SKM-1 treated with dmso at 0.1 percent for 144 hours (cell line): ENCODE results near the gene LRRFIP2.
A peak's percentile ranks its signal among the peaks of the same experiment; 100 is the strongest.
"Not testable (repeated sequence)": the region's sequence is repeated elsewhere in the genome, so short reads cannot be mapped to it uniquely, and the experiment has no call there.

Source experiments
- DNase-seq: peaks from one replicate; lab custom pipeline; 2025; ENCODE audit not compliant: unreplicated experiment; lab: John Stamatoyannopoulos, UW

Gene LRRFIP2, protein sequence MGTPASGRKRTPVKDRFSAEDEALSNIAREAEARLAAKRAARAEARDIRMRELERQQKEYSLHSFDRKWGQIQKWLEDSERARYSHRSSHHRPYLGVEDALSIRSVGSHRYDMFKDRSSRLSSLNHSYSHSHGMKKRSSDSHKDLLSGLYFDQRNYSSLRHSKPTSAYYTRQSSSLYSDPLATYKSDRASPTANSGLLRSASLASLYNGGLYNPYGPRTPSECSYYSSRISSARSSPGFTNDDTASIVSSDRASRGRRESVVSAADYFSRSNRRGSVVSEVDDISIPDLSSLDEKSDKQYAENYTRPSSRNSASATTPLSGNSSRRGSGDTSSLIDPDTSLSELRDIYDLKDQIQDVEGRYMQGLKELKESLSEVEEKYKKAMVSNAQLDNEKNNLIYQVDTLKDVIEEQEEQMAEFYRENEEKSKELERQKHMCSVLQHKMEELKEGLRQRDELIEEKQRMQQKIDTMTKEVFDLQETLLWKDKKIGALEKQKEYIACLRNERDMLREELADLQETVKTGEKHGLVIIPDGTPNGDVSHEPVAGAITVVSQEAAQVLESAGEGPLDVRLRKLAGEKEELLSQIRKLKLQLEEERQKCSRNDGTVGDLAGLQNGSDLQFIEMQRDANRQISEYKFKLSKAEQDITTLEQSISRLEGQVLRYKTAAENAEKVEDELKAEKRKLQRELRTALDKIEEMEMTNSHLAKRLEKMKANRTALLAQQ

DNA sequence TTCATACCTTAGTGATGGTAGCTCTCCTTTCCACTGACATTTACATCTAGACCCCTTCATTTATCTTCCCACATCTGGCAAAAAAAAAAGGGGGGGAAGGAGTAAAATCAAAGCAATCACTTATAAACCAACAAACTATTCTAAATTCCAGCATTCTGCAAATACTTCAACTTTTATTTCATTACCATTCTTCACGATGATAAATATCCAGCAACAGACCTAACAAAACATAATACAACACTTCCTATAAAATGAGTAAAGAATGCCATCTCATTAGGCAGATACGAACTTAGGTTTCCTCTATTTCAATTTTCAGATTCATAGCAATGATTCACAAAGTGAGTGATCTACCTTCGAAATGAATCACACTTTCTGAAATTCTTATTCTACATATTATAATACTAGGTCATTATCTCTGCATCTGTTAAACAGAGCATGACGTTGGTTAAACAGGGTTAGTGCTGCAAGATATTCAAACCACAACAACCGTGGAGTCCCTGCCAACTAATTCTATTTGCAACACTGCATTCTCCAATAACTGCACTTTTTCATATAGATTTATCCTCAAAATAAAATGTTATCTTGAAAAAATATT lies at the start of gene LRRFIP2:
LRRFIP2 (minus strand) TSS at position 51 of the 595 bp plus-strand sequence. CDS start 25,599 bp downstream, outside the sequence.
- no peak for DNase-seq

DNA sequence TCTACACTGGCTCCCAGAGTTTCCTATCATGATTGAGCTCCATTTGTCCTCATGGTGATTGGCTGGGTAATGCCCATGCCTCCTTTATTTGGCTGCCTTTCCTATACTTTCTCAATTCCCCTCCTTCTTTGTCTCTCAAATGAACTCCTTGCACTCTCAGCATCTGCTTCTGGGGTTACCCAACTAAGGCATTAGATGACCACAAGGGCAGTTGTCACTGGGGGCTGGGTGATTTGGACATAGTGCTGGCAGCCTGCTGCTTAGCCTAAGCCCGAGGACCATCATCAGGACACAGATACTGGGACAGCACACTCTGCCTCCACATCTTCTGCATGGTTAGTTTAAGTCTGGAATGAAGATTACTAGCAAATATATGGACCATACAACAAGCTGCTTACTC lies 49.2 kb upstream of the LRRFIP2 start:
- DNase-seq = peak; percentile 29

DNA sequence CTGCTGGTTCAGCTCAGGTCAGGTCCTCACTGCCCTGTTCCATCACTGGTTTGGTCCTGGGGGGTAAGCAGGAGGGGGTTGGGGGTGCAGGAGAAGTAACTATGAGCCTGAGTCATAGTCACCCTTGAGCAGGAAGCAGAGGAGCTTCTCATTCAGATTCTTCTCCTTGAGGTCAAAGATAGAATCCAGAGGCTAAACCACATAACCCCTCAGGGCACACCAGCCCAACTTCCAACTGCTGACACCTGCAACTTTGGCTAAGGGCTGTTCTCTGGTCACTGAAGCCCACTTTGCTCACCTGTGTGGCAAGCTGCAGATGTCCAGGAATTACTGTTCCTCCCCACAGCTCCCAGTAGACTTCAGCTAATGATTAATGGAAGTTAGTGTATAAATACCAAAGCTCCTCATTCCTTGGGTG lies 48.8 kb upstream of the LRRFIP2 start:
- DNase-seq = peak; percentile 60

DNA sequence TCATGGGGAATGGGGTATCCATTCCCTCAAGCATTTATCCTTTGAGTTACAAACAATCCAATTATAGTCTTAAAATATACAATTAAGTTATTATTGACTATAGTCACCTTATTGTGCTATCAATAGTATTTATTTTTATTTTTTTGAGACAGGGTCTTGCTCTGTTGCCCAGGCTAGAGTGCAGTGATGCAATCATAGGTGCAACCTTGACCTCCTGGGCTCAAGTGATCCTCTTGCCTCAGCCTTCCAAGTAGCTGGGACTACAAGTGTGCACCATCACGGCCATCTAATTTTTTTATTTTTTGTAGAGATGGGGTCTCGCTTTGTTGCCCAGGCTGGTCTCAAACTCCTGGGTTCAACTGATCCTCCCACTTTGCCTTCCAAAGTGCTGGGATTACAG lies 48.2 kb upstream of the LRRFIP2 start:
- DNase-seq = not testable (repeated sequence)

DNA sequence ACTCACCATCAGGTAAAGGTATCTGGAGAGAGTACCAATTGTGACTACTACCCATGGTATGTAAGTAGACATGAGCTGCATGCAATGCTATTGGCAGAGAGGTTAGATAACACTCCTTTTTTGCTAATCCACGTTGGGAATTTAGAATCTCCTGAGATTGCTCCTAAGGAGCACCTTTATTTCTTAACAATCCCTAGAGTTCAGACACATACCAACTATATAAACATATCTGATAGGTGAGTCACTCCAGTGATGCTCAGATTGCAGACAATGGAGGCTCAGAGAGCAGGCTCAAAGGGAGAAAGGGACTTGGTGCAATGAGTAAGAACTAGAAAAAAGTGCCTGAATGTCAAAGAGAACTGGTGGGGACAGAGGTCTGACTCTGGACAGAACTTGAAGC lies 47.0 kb upstream of the LRRFIP2 start:
- DNase-seq = no peak

DNA sequence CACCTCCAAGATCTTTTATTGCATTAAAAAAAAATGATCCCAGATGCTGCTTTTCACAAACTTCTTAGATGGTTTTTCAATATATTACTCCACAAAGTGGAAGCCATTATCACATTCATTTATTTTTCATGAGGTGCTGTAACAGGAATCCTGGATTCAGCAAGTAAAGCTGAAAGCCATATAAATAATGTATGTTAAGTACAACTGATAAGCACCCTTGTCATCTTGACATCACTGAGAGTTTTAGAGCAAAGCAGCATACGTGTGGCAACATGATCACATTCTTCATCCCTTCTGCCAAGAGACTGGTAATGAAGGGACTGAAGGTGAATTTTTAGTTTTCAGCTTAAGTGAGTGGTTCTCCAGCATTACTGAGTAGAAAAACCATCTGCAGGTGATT lies 44.9 kb upstream of the LRRFIP2 start:
- no peak for DNase-seq

DNA sequence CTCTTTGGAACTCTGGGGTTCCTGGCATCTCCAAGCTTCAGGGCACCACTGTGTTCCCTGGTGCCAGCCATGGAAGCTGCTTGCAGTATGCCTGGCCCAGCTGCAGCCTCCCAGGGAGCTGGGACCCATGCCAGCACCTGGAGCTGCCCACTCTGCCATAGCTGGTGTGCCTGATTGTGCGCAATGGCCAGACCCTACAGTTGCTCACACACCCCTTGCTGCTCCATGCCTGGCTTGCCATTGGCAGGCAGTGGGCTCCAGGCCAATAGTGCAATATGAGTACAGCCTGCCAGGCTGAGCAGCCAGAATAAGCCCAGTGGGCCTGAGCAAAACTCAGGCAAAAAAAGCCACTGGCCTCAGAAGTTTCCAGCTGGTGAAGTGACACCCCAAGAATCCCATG lies 43.8 kb upstream of the LRRFIP2 start:
- no peak for DNase-seq

DNA sequence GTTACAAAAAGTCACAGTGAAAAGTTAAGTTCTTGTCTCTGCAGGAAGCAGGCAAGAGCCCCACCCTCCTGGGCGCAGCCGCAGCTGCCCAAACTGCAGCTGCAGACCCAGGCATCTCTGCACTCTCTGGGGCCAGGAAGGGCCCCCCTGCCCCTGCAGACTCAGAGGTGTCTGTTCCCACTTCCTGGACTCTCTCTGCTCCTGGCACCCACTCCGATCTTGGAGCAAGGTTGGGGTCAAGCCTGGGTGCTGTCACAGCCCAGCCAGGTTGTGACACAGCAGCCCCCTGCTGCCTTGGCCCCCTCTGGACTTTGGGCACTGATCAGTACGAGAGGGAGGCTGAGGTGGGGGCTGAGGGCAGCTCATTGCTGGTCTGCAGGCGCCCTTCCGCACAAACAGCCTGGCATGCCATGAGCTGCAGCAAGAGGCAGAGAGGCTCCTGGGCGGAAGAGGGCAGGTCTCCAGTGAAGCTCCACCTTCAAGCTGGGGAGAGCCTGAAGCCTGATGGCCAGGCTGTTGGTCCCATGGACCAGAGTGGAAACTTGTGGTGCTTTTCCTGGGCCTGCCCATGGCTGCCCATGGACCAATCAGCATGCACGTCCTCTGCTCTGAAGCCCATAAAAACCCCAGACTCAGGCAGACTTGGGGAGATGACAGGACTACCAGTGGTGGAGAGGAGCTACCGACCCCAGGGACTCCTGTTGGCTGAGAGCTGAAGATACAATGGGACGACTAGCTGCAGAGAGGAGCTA lies 42.9 kb upstream of the LRRFIP2 start:
- DNase-seq = no peak

DNA sequence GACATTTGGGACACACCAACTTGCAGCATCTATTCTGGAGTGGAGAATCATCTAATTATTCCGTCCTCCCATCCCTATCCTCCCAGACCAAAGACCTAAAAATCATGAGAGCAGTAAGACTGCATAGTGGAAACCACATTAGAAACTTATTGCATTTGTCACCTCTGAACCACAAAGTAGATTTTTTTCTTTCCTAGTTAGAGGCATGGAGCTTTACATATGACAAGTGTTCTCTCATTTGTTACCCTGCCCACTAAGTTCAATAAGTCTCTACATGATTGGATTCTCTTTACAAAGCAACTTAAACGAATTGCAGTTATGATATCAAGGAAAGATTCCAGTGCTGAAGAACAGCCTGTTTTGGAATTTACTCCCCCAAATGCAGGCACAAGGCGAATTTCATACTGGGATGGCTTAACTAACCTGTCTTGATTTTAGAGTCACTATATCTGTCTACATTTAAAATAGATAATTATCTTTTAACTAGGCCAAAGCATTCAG lies 42.3 kb upstream of the LRRFIP2 start:
- no peak for DNase-seq

DNA sequence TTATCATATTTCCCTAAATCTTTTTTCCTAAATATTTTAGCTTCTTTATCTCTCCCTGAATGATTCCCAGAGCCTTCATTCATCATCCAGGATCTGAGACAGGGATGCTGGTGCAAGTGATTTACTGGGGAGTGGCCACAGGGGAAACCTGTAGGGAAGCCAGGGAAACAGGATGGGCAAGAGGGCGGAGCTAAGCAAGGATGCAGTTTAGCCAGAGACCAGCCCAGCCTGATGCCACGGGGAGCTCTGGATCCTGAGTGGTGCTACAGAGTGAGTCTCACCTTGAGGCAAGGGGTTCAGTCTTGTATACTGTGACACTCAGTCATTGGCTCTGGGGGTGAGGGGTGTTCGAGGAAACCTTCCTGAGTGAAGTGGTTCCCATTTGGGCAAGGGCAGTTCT lies 39.7 kb upstream of the LRRFIP2 start:
- DNase-seq = no peak

DNA sequence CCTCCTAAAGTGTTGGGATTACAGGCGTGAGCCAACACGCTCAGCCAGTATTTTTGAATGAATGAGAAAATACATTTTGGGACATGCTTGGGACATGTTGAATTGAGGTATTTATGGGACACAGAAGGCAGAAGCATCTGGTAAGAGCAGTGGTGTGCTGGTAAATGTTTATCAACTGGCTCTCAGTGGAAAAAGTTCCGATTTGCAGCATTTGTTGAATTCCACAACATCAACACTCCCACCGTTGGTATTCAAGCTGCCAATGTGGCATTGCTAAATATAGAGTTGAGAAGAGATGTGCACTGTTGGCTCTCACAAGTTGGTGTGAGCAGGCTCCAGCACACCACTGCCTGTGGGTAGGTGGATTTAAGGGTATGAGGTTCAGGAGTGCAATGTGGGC lies 35.8 kb upstream of the LRRFIP2 start:
- DNase-seq = no peak

DNA sequence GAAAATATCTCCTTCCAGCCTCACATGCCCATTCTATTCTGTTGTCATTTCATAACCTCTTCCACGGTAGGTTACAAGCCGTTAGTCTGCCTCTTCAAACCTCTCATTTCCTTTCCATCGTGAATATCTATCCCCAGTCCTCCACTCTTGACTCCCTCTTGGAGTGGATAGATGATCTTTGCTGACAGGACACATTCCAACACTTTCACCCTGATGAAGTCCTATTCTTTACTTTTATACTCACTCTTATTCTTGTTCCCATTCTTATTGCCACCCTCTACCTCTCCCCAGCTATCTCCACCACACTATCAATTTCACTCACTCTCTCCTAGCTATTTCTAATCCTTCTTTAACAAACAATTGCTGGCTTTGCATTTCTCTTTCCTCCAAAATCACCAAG lies 34.2 kb upstream of the LRRFIP2 start:
- DNase-seq = not testable (repeated sequence)

DNA sequence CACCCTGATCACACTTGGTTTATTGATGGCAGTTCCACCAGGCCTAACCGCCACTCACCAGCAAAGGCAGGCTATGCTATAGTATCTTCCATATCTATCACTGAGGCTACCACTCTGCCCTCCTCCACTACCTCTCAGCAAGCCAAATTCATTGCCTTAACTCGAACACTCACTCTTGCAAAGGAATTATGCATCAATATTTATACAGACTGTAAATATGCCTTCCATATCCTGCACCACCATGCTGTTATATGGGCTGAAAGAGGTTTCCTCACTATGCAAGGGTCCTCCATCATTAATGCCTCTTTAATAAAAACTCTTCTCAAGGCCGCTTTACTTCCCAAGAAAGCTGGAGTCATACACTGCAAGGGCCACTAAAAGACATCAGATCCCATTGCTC lies 33.6 kb upstream of the LRRFIP2 start:
- DNase-seq = not testable (repeated sequence)

DNA sequence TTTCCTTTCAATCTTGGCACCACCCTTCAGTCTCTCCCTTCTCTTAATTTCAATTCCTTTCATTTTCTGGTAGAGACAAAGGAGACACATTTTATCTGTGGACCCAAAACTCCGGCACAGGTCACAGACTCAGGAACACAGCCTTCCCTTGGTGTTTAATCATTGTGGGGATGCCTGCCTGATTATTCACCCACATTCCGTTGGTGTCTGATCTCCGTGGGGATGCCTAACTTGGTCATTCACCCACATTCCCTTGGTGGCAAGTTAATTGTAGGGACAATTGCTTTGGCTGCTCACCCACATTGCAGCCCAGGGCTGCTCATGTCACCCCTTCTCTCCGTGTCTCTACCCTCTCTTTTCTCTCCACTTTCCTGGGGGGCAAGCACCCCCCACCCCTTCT lies 31.7 kb upstream of the LRRFIP2 start:
- DNase-seq = not testable (repeated sequence)

DNA sequence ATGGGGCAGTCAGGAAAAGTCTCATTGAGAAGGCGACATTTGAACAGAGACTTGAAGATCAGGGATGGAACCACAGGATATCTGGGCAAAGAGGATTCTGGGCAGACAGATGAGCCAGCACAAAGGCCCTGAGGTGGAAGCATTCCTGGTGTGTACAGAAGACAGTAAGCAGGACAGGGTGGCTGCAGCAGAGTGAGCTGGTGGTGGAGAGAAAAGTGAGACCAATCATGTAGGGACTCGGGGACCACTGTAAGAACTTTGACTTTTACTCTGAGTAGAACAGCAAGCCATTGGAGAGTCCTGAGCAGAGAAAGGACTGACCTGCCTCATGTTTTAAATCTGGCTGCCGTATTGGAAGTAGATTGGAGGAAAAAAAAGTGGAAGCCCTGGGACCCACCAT lies 29.9 kb upstream of the LRRFIP2 start:
- DNase-seq = no peak

DNA sequence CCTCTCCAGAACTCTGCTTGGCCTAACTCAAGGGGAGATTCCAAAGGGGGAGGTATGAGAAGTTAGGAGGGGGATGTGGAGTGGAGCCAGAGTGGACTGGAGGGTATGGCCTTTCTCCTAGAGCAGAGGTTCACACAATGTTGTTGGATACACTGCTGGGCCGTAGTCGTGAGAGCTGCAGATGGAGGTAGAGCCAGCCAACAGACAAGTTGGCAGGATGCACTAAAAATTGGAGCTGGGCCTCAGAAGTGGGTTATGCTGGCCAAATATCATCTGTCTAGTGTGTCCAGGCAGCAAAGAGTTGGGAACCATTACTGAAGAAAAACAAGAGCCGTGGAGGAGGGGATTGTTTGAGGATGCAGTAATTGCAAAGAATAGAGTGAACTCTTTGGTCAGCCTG lies 27.7 kb upstream of the LRRFIP2 start:
- DNase-seq = no peak

DNA sequence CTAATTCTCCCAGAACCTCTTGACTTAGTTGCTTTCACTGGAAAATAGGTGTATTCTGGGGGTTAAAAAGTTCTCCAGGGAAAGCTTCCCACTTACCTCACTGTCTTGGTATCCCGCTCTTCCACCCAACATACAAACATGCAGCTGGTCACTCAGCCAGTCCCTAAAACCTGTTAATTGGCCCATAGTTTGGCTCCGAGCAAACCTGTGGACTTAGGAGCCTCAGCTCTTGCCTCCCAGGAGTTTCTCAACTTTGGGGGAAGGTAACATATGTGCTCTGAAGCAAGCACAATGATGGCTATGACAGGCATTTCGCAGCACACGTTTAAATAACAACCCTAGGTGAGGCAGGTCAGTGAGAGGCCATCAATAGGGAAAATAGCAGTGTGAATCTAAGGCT lies 25.8 kb upstream of the LRRFIP2 start:
- no peak for DNase-seq

DNA sequence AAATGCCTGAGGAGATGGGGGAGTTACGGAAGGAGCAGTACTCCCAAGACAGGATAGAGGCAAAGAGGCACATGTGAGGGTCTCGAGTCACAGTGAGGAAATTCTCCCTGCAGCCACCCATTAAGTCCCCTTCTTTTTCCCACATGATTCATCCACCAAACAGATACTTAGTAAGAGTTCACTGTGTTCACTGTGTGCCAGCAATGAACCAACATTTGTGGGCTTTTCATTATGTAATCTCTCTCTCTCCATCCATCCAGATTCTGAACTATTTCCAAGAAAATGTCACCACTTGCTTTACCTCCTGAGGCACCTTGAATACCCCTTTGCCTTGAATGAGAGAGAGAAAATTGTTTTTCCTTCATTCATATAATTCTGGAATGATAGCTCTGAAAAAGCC lies 24.6 kb upstream of the LRRFIP2 start:
- DNase-seq = no peak

DNA sequence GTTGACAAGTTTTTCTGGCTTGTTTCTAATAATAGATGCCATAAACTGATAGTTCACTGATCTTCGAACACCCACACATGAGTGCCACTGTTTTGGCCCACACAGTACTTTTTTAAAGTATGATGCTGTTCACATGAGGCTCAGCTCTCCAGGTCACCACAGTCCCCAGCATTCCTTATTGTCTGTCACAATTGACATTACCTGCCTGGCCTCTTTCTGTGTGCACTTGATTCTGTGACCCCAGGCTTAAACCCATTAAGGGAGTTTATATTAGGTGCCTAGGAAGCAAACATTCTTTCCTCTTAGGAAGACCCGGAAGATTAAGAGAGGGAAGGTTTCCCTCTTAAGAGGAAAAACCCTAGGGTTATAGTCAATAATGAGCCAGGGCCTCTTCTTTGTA lies 24.2 kb upstream of the LRRFIP2 start:
- DNase-seq = no peak

DNA sequence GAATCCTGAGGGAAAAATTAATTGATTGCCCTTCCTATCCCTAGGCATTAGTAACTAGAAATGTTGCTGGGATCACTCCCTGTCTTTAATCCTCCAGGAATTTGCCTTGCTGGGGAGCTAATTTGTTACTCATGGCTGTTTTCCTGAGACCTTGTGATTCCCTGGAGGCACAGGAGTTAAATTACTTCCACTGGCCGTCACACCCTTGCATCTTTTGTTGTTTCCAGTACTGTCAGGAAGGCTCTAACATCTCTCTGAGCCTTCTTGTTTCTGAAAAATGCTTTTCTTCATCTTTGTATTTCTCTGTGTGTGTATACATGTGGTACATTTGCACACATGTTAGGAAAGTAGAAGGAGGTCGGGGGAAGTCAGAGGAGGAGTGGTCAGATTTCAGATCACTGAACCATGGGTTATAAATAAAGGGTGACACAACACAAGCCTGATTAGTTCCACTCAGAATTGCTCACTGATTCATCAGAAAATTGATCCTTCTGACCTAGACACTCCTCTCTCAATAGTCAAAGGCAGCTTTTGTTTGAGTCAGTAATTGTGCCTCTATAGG lies 23.5 kb upstream of the LRRFIP2 start:
- no peak for DNase-seq

DNA sequence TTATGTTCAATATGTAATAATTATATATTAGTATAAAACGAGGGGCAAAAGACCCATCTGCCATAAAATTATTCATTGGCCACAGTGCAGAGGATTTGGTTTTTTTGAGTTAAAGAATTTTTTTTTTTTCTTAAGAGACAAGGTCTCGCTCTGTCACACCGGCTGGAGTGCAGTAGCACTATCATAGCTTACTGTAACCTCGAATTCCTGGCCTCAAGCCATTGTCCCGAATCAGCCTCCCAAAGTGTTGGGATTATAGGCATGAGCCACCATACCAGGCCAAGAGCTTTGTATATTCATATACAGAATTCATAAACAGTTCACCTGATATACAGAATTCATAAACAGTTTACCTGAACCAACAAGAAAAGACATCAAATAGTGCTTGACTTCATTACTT lies 20.2 kb upstream of the LRRFIP2 start:
- DNase-seq = no peak
